Dedifferentiated amniotic fluid mesenchymal stem cell (primary cell): ENCODE measurements around the gene MLN.

Experiments
- DNase-seq: peaks from one replicate; pipeline ENCODE4 v3.0.0-alpha.2; 2016; ENCODE audit errors: extremely low spot score

Gene MLN

DNA sequence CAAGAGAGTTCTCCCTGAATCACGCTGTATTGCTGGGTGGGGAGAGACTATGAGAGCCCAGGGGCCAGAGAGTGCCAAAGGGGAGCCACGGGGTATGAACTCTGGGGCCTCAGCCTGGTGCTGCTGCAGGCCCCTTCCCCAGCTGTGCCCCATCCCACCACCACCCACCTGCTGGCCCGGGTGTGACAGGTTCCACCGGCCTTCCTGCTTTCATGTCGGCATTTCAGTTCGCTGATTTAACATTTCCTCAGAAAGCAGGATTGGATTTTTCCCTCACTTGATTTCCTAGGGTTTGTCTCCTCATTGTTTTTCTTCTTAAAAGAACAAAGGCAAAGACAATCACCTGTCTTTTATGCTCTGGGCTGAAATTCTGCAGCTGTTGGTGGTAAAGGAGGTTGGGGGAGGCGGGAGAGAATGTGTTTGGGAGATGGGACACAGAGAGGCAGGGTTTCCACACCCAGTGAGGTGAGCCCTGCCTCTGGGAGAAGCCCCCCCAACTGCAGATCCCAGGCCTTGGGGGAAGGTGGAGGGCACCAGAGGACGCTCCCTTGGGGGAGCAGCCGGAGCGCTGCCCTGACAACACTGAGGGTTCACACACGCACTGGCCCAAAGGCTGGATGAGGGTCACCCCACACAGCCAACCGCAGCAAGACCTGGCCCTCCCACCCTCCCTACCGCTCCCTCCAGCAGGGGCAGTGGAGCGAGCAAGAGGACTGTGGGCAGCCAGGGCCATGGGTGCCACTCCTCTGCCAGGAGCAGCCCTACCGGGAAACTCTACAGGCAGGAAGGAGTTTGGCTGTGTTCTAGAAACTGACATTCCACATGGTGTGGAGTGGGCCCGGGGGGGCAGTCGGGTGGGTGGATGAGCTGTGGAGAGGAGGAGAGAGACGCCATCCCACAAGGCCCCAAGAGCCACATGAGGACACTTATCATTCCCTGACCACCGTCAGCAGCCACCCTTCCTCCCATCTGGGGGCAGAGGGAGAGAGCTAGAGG, 10.5 kb upstream of the MLN start:
- no peak for DNase-seq

DNA sequence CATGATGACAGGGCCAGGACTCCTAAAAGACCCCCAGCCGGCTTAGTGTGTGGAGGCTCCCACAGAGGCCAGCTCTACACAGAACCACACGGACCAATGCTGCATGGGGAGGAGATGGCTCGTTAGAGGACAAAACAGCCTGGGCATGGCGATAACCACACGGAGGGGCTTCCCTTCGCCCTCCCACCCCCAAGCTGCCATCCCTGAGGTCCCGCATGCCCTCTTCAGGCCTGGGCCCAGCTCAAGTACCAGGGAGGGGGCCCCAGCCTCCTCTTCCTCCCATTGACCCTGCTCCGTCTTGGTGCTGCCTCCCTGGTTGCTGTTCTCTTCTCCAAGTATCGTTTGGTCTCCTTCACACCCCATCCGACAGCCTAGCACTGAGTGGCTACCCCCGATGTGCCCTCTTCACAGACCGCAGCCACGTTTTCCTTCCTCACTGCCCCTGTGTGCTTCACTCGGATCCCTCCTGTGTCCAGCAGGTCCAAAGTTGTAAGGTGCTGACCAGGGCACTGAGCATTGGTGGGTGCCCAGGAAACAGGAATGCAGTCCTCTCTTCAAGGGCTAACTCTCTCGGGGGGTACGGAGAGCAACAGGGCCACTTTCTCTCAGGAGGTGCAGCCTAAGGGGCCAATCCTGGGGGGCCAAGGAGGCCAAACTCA, 9.6 kb upstream of the MLN start:
- DNase-seq, result no peak

DNA sequence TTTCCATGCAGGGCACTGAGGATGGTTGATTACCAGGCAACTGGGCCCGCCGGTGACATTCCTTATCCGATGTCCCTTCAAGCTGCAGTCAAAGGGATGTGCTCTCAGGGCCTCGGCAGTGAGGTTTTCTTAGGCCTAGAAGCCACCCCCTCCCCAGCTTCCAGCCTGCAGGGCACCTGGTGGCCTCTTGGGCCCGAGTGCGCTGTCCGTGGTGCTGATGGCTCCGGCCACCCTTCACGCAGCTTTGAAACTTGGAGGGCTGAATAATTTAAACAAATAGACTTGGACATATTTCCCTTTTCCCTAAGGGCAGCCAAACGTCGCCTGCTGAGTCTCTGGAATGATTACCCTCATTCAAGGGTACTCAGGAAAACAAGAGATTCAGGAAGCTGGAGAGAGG, 8.9 kb upstream of the MLN start:
- no peak for DNase-seq

DNA sequence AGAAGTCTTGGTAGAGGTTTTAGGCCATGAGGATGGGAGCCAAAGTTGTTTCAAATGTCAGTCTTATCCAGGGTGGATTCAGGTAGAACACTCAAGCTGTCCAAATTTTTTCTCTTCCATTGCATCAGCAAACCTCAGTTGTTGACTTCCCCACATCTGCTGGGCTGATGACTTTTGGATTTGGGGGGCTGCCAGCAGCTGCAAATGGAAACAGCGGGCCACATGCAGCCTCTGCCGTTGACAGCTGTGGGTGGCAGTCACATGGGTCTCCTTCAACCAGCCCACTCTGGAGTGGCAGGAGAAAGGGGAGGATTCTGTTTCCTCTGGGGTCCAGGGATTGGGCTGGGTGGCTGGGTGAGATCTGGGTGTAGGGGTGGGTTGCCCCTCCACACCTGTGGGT, 5.8 kb upstream of the MLN start:
- DNase-seq, result no peak

DNA sequence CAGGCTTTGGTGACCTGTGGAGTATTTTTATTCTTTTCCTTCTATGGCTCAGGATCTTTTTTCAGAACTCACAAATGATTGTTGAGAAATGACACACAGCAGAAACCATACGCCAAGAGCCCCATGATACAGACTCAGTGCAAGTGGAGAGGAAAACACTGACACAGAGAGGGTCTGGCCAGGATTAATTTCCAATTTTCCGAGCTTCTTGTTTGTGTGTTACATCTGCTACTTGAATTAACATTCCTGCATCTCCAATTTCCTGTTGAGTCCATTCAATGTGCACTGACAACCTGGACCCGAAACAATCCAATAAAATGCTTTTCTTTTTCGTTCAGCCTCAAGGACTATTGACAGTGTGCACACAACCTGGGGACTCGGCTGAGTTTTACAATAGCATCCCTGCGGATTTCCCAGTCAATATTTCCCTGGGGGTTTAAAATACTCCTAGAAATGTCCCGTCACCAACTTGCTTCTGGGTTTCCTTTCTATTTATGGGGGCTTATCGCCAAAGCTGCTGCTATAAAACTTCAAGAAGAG, 4.9 kb upstream of the MLN start:
- no peak for DNase-seq

DNA sequence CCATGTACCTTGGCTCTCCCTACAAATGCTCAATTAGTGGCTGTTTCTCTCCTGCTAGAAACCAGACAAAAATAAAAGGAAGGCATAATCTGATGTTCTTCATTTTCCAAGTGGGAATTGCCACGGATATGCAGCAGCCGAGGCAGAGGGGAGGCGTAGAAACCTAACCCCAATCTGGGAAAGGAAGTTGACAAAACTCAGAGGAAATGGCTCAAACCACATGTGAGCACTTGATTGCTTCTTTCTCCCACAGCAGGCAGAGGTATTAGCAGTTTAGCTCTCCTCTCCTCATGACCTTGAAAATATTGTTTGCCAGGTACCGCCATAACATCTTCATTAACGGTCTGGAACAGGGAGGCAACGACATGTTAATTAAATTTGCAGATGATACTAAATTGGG, 3.8 kb upstream of the MLN start:
- DNase-seq, result no peak

DNA sequence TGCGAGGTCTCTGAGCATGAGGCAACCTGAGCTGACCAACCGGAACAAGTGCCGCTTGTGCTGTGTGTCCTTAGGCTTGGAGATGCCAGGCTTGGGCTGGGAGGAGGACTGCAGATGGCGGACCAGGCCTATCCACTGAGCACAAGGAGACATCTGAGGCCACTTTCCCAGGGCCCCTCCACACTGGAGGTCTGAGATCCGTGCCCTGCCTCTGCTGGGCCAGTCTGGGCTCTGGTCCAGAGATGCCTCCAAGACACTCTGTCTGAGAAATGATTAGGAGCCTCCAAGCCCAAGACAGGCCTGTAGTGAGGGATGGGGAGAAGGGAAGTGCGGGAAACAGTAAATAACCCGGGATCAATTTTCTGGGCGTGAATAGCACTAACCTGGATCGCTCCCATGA, 3.0 kb upstream of the MLN start:
- DNase-seq, result no peak

DNA sequence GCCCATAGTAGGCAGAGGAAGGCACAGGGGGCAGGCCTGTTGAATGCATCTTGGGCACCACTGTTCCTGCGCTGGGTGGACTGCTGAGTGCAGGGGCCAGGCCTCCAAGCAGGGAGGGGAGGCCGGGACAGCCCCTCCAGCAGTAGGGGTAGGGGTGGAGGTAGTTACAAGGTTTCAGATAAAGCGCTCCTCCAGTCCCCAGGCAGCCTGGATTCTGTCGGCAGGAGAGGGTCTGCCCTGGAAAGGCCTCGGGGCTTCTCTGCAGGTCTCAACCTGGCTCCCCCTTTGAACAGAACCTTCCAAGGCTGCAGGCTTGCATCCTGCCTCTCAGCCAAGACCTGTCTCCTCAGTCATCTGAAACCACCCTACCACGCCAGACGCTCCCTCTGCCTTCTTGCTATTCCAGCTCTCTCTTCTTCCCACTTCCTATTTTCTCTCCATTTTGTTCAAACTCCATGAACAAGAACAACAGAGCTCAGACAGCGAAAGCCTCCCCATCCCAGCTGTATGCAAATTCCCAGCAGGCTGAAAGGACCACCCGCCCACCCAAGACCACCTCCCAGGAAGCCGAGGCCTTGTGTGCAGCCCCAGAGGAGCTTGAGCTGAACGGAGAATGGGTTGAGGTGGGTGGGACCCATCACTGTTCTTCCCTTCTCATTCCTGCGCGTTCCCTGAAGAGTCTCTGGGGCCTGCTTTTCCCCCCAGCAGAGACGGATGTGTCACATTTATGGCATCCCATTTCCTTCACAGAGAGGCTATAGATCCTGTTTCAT, 1.4 kb downstream of the MLN start:
- no peak for DNase-seq

DNA sequence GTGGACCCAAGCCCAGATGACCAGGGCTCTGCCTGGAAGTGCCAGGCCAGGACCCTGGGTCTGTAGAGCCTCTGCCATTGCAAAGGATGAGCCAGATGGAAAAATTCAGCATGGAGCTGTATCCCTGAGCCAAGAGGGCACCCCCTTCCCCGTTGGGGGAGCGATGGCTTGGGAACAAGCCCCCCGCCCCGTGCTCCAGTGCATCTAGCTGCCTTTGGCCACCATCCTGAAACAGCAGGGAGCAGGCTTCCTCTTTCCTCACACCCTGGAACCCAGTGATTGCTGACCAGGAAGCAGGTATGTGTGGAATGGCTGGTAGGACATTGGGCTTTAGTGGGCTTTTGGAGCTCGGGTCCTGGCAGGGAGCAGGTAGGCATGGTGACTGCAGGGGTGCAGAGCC, 2.2 kb downstream of the MLN start:
- no peak for DNase-seq

DNA sequence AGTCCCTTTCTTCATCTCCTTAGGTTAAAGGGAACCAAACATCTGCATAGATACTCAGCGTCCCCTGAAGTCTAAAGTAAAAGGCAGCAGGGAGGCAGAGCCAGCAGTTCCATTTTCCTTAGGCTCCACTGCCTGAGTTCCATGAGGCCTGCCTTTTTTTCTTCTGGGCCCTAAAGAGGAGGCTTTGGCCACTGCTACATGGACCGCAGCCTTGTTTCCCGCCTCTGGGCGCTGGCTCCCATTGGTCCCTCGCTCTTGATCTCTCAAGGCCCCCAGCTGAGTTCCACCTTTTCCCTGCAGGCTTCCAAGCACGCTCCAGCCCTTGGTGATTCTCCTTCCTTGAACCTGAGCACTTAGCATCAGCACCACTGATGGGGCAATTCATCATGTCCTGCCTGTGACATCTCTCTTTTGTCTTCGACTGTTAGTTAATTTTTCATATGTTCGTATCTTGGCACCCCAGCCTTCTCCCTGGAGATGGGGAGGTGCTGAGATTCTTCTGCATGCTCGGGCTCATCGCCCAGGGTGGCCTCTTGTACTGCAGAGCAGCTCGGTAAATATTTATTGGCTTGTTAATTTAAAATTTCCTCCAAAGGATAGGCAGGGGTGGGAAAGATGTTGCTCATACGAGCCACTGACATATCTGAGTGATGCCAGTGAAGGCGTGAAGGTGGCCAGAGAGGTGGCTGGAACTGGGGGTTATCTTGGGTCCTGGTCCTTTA, 3.4 kb downstream of the MLN start:
- no peak for DNase-seq

DNA sequence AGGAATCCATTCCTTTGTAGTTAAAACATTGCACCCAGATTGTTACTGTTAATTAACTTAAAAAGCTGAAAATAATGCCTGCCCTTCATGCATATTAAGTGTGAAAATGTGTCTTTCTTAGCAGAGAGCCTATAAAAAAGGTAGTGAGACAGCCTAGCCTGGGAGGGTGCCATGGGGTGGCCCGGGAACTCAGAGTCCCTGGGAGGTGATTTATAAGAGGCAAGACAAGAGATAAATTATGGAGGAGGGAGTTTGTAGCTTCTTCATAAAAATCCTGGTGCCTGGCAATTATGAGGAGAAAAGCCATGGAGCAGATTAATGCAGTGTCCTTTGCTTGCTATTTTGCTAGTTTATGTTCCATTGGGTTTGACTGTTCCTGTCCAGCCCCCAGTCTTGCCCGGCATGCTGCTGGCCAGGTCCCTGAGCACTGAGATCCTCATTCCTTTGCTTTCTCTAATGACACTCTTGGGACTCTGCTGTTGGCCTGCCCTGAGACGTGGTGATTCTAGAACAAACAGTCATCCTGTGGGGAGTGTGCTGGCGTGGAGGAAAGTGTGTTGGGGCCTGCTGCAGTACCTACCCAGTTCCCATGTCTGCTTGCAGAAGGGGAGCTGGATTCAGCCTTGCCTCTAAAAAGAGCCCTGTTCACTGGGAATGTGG, 4.2 kb downstream of the MLN start:
- DNase-seq, result no peak

DNA sequence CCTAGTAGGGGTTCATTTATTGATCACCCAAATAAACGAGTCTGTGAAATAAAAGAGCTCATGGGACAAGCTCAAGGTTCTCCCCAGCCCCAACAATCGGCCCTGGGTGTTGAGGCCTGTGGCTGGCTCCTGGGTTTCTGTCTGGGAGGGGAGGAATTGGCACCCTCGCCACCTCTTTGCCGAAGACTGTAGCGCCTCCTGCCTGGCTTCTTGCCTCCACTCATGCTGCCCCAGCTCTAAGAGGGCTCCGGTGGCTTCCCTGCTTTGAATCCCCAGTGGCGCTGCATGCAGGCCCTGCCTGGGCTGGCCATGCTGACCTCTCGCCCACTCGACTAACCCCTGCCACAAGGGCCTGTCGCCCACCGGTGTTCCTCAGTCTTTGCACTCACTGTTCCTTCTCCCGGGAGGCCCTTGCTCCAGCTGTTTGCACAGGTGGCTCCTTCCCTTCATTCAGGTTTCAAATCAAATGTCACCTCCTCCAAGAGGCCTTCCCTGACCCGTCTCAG, 5.4 kb downstream of the MLN start:
- DNase-seq, result no peak

DNA sequence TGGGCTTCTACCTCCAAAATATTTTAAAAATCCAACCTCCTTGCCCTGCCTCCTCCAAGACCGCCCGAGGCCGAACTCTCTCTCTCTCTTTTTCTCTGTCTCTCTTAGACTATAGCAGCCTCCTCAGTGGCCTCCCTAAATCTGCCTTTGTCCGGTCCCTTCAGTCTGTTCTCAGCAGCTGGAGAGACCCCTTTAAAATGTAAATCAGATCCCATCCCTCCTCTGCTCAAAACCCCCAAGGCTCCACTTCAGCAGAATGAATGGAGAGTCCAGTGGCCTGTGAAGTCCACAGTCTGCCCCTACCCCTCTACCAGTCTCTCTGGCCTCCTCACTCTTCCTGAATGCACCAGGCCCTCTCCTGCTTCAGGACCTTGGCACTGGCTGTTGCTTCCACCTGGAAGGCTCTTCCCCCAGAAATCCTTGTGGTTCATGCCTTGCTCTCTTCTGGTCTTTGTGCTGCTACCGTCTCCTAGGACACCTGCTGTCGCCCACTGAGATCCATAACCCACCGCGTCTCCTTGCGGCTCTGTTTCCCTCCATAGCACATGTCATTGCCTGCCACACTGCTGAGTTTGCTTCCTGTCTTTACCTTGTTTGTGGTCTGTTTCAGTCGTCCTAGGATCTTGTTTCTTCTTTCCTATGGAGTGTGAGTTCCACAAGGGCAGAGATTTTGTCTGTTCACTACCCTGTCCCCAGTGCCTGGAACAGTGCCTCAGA, 6.0 kb downstream of the MLN start:
- no peak for DNase-seq

DNA sequence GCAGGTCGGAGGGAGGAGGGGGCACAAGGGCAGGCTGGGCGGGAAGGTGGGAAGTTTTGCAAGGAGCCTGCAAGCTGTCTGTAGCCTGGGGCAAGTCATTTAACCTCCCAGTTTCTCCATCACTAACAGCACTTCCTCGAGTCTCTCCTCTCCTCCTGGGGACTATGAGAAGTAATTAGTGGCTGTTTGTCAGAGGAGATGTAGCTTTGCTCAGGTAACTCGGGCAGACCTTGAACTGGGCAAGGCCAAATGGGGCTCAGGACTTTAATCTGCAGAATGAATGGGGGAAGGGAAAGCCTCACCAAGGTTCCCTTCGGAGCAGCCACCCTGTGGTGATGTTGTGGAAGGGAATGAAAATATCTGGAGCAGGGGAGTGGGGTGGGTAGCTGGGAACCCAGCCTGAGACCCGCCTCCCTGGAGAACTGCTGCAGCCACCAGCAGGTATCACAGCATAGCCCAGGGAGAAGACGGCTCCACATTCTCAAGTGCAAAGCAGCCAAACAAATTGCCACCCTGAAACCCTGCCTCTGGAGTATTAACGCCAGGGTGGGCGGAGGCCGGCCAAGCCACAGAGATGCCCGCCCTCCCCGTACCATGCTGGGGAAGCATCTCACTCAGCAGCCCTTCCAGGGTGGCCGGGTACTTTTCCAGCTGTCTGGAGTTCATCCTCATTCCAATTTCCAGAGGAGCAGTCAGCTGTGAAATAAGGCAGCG, 8.7 kb downstream of the MLN start:
- no peak for DNase-seq

DNA sequence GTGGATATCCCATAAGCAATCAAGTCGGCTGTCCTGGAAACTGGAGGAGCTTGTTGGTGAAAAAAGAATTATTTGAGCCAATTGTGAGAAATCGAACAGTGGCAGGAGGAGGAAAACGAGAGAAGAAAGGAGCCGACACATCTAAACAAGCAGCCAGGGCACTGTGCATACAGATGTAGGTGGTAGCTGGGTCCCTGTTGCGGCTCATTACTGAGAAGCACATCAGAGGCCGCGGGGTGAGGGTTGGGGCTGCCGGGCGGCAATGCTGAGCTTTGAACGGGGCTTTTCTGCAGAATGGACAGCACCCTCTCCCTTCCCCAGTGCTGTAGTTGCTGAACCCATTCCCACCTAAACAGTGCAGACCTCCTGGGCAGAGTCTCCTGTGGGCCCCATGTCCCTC, 10.8 kb downstream of the MLN start:
- DNase-seq, result no peak

DNA sequence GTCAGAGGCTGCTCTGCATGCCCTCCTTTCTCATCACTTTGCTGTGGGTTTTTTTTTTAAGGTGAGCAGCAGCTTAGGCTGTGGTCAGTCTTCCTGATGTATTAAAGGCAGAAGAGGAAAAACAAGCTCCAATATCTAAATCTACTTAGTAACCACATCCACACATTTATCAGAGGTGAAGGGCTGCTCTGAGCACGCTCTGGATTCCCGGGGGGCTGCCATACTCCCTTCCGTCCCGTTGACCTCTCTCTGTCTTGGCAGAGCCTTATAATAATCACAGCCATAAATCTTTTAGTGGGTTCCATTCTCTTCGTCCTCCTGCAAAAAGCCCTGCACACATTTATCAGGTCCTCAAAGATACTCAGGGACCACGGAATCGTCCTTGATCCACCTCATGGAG, 12.2 kb downstream of the MLN start:
- no peak for DNase-seq

DNA sequence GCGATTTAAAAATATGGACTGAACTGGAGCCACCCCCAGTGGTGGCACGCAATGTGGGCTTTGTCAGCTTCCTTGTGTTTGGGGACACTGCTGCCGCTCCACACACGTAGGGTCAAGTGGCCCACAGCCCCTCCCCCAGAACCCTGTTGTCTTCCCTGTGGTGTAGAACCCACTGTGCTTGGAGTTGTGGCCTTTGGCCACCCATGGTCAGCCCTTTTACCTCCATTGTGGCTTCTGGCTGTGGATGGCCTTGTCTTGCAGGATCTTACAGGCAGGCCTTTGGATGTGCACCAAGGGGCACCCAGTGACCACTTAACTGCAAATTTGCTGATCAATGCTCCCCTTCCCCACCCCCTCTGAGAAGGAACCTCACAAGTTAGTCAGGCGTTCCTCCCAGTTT, 12.9 kb downstream of the MLN start:
- no peak for DNase-seq

DNA sequence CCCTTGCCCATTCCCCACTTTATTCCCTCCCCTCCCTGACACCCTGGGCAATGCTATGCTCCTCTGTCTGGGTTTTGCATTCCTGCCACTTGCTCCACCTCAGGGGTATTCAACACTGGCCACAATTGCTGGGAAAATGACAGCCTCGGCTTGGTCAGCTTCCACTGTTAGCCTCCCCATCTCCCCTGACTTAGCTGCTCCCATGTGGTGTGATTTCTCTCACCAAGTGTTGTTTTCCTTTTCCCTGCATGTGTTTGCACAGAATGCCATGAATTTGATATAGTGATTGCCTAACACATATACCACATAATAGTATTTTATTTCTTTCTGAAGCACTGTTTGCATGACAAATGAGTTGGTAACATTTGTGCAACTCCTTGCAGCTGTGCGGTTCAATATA, 13.4 kb downstream of the MLN start:
- DNase-seq, result no peak

DNA sequence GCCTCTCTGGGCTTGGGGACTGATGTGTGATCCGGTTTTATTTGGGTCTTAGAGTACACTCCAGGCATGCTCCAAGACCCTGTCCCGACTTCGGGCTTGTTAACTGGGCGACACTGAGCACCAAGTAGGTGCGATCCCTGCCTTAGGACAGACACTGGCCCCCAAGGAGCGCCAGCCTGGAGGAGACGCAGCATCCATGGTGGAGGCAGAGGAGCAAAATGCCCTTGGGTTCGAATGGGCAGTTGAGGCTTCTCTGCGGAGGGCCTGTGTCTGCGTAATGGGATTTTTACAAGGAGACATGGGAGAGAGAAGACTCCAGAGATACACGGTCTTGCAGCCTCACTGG, 14.3 kb downstream of the MLN start:
- no peak for DNase-seq
